Measurements from ENCODE around the gene RALGDS.
A peak's percentile ranks its signal among the peaks of the same experiment; 100 is the strongest.

The RALGDS gene

DNA sequence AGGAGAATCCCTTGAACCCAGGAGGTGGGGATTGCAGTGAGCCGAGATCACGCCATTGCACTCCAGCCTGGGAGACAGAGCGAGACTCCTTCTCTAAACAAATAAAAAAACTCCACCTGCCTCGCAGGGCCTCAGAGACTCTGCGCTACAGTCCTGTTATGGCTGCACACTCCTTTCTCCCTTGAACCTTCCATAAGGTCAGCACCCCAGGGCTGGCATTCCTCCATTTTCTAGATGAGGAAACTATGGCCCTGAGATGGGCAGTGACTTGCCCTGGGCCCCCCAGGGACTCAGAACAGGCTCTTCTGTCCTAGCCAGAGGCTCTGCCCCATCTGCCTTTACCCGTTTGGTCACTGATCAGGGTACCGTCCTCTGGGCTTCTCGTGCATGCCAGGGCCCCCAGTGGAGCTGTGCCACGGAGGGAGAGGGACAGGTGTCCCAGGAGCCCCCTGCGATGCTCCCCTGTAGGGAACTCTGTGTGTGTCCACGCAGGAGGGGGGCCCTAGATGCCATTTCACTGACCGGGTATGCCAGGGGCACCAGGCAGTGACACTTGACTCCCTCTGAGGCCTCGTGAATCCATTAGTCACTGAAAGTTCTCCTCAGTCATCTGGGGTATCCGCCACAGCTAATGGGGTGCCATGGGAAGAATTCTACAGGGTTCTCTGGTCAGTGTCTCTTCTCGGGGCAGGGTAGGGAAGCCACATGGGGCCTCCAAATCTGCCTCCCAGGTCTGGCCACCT lies 16.2 kb downstream of the RALGDS start:
- H3K4me3 ChIP-seq (ENCODE audit: low read depth, low read length): no peak overlapping the region
- in situ Hi-C loops (cut with HindIII; ENCODE audit: low sequenced_read_pairs): no loop called here
- DNase-seq (ENCODE audit: low read depth, low spot score): no peak
- TF ChIP-seq, protein P1, sequence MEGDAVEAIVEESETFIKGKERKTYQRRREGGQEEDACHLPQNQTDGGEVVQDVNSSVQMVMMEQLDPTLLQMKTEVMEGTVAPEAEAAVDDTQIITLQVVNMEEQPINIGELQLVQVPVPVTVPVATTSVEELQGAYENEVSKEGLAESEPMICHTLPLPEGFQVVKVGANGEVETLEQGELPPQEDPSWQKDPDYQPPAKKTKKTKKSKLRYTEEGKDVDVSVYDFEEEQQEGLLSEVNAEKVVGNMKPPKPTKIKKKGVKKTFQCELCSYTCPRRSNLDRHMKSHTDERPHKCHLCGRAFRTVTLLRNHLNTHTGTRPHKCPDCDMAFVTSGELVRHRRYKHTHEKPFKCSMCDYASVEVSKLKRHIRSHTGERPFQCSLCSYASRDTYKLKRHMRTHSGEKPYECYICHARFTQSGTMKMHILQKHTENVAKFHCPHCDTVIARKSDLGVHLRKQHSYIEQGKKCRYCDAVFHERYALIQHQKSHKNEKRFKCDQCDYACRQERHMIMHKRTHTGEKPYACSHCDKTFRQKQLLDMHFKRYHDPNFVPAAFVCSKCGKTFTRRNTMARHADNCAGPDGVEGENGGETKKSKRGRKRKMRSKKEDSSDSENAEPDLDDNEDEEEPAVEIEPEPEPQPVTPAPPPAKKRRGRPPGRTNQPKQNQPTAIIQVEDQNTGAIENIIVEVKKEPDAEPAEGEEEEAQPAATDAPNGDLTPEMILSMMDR (IDR thresholded peaks at IDR 0.05; ENCODE audit: low read depth, low read length): no peak

DNA sequence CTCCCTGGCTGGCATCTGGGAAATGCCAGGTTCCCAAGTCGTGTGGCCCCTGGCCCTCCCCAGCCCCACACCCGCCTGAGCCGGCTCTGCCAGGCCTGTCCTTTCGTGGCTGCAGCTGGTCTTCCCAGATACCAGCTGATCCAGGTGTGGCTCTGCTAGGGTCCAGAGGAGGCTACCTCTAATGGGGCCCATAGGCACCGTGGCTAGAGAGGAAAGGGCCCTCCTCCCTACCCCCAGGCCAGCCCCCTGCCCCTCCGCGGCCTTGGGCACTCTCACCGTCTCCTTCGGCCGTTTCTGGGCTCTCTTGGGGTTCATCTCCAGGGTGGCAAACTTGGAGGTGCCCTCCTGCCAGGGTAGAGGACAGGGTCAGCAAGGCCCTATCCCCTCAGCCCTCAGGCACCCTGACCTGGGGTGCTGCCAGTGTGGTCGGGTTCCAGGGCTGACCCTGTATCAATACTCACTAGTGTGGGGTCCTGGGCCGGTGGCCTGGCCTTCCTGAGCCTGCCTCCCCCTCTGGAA lies 17.0 kb downstream of the RALGDS start:
- TF ChIP-seq, protein P1 (IDR thresholded peaks at IDR 0.05; ENCODE audit: low read depth, low read length): no peak
- no peak for DNase-seq (ENCODE audit: low read depth, low spot score)
- H3K4me3 ChIP-seq (ENCODE audit: low read depth, low read length): no peak overlapping the region
- in situ Hi-C loops (cut with HindIII; ENCODE audit: low sequenced_read_pairs): no loop called here

DNA sequence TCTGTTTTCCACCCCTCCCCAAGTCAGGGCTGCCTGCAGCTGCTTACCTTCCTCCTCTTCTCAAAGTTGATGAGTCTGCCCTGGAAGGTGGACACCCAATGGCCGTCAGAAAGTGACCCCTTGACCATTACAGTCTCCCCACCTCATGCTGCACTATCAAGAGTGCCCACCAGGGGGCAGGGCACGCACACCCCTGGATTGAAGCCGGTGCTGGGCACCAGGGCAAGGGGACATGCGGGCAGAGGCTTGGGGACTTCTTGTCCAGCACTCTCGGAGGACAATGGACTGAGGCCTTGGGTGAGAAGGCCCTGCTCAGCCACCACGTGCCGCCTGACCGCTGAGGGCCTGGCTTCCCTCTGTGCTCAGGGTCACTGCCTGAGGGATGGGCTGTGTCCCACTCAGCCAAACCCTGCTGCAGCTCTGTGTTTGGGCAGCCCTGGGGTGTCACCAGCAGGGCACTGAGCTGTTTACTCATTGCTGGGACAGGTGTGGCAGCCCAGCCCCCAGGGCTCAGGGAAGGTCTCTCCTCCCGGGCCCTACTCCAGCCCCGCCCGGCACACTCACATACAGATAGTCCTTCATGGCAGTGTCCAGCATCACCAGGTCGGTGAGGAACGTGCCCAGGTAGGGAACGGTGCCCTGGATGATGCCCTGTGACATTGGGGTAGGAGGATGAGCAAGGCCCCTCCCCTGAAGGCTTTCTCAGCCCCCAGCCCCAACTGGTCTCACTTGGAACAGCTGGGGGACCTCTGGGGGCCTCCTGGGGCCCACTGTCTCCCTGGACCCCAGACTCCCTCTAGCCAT lies 17.7 kb downstream of the RALGDS start:
- no peak overlapping the region for H3K4me3 ChIP-seq (ENCODE audit: low read depth, low read length)
- in situ Hi-C loops (cut with HindIII; ENCODE audit: low sequenced_read_pairs): no loop called here
- TF ChIP-seq, protein P1 (IDR thresholded peaks at IDR 0.05; ENCODE audit: low read depth, low read length): peak; percentile 95
- peak; percentile 19 for DNase-seq (ENCODE audit: low read depth, low spot score)

DNA sequence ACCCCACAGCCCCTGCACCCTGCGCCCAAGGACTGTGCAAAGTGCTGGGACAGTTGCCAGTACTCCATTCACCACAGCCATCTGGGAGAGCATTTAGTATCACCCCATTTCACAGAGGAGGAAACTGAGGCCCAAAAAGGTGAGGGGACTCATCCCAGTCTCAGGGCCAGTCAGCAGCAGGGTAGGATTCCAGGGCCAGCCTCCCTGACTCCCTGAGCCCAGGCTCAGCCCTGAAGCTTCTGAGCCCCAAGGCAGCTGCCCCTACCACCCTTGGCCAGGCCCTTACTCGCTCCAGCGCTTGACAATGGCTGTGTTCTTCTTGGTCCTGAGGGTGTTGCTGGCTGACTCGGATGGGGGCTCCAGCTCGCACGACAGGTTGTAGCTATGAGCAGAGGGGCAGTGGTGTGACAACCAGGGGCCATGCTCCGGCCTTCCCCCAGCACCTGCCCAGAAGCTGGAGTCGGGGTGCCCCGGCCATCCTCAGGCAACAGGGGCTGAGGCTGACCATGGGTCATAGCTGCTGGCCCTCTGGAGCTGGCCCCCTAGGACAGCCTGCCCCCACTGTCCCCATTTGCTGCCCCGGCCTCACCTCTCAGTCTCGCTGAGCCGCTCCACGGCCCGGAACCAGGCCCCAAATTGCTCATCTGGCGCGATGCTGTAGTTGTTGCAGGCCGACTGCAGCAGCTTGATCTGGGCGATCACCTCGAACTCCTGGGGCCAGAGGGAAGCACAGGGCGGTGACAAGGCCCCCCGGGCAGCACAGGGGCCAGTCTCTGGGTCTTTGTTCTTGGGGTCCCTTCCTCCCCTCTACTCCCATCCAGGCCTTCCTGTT lies 18.6 kb downstream of the RALGDS start:
- TF ChIP-seq, protein P1 (IDR thresholded peaks at IDR 0.05; ENCODE audit: low read depth, low read length): no peak
- in situ Hi-C loops (cut with HindIII; ENCODE audit: low sequenced_read_pairs): no loop called here
- no peak for DNase-seq (ENCODE audit: low read depth, low spot score)
- H3K4me3 ChIP-seq (ENCODE audit: low read depth, low read length): no peak overlapping the region

DNA sequence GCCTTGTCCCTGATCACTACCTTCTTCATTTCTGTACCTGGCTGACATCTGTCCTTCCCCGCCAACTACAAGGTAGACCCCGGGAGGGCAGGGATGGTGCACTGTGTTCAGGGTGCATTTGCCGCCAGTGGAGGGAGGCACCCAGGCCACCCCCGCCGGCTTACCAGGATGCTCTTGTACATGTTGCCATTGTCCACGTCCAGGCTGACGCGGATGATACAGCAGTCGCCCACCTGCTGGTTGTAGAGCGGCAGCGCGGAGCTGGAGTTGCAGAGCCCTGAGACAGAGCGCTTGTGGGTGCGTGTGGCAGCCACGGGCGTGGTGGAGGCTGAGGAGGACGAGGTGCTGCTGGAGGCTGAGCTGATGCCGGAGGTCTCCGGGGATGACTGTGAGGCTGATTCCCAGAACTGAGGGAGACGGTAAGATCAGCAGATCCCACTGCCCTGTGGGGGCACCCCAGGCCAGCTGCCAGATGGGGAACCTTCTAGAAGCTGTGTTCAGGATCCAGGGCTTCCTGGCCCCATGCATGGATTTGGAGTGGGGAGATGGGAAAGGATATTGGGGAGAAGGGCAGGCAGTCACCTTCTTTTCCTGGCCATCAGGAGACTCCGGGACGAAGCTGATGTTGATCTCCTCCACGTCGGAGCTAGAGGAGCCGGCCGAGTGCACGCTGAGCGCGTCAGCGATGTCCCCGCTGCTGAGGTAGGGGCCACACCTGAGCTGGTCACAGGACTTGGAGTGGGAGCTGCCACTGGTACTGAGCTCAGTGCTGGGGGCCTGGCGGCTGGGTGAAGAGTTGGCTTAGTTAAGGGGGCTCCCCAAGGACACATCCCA lies 19.5 kb downstream of the RALGDS start:
- DNase-seq (ENCODE audit: low read depth, low spot score): no peak
- no peak overlapping the region for H3K4me3 ChIP-seq (ENCODE audit: low read depth, low read length)
- TF ChIP-seq, protein P1 (IDR thresholded peaks at IDR 0.05; ENCODE audit: low read depth, low read length): no peak
- in situ Hi-C loops (cut with HindIII; ENCODE audit: low sequenced_read_pairs): no loop called here
